Osteoblast (primary cell): ENCODE data around the gene IQUB. TPM values are rescaled to one million over a fixed set of nuclear protein-coding genes. Genes with fewer than 3 reads are reported as not detected.

ENCODE experiments used
- DNase-seq: peaks from one replicate; pipeline ENCODE4 v3.0.0; 2011; ENCODE audit warnings: low spot score, mixed read lengths; ENCODE audit not compliant: insufficient read length; ENCODE audit errors: missing footprints
- H2AFZ ChIP-seq: 2 replicates; pipeline ENCODE4 v1.6.0; 2011; ENCODE audit warnings: mild to moderate bottlenecking, low read length
- H3K27ac ChIP-seq: 2 replicates; pipeline ENCODE4 v1.5.1; 2011; ENCODE audit warnings: mild to moderate bottlenecking, low read depth, low read length, moderate library complexity
- H3K27me3 ChIP-seq: 2 replicates; pipeline ENCODE4 v1.6.0; 2012; ENCODE audit warnings: mild to moderate bottlenecking, control low read depth, inconsistent platforms, low read length, moderate library complexity; ENCODE audit not compliant: insufficient read depth
- H3K36me3 ChIP-seq: 2 replicates; pipeline ENCODE4 v1.5.1; 2011; ENCODE audit warnings: mild to moderate bottlenecking, low read length, control low read depth, moderate library complexity; ENCODE audit not compliant: insufficient read depth
- H3K4me1 ChIP-seq: 2 replicates; pipeline ENCODE4 v1.5.1; 2011; ENCODE audit warnings: mild to moderate bottlenecking, low read length, control low read depth, moderate library complexity; ENCODE audit not compliant: insufficient read depth
- H3K4me2 ChIP-seq: 2 replicates; pipeline ENCODE4 v1.6.0; 2011; ENCODE audit warnings: mild to moderate bottlenecking, low read length; ENCODE audit not compliant: insufficient read depth
- H3K4me3 ChIP-seq: fragments of 200-600 bp; sonication (generic); 3 replicates; pipeline ENCODE4 v1.5.1; 2012; ENCODE audit warnings: mild to moderate bottlenecking, low read length, inconsistent platforms; ENCODE audit not compliant: insufficient read depth
- H3K79me2 ChIP-seq: 2 replicates; pipeline ENCODE4 v1.6.0; 2012; ENCODE audit warnings: mild to moderate bottlenecking, low read length, control low read depth, inconsistent platforms; ENCODE audit not compliant: insufficient read depth
- H3K9me3 ChIP-seq: 2 replicates; pipeline ENCODE4 v1.5.1; 2011; ENCODE audit warnings: low read depth, low read length, control low read depth
- H4K20me1 ChIP-seq: 2 replicates; pipeline ENCODE4 v1.6.0; 2012; ENCODE audit warnings: mild to moderate bottlenecking, low read length, control low read depth; ENCODE audit not compliant: insufficient read depth
- CTCF ChIP-seq: IDR thresholded peaks from 2 replicates; pipeline ENCODE4 v1.5.1; 2011; ENCODE audit warnings: mild to moderate bottlenecking, low read depth, low read length, moderate library complexity; ENCODE audit errors: extremely low read depth
- total RNA-seq: library from RNA; depleted of rRNA; stranded (reverse); fragments of >200 nt; gene quantifications from 2 replicates; pipeline ENCODE4 v1.2.3, GENCODE V29; 2012

IQUB gene
- total RNA-seq, 1 donor: 0.72 TPM

GRCh38 chr7:123472750-123473445 is 61.5 kb downstream of the IQUB start:
- no peak overlapping the region for H3K27ac ChIP-seq

GRCh38 chr7:123472327-123472726 is 62.1 kb downstream of the IQUB start:
- H3K4me1 ChIP-seq: no peaks in the 10 kb centered on the region
- H3K9me3 ChIP-seq: no peaks in the 10 kb centered on the region
- H2AFZ ChIP-seq: no peak overlapping the region
- no peak overlapping the region for H3K4me2 ChIP-seq
- H3K27ac ChIP-seq: no peak overlapping the region
- H3K36me3 ChIP-seq: no peaks in the 10 kb centered on the region
- DNase-seq: no peak
- H4K20me1 ChIP-seq: no peaks in the 10 kb centered on the region
- H3K27me3 ChIP-seq: no peaks in the 10 kb centered on the region
- H3K4me3 ChIP-seq: no peak overlapping the region
- no peak for TF ChIP-seq CTCF
- no peaks in the 10 kb centered on the region for H3K79me2 ChIP-seq

More at GRCh38 chr7:123472750-123473445, 61.5 kb downstream of the IQUB start:
- Histone ChIP-seq H3K27me3 (no peaks in the 10 kb centered on the region), H3K4me2 (no peak overlapping the region), H3K79me2 (no peaks in the 10 kb centered on the region), H3K9me3 (no peaks in the 10 kb centered on the region), H3K36me3 (no peaks in the 10 kb centered on the region), H3K4me3 (no peak overlapping the region), H2AFZ (no peak overlapping the region), H4K20me1 (no peaks in the 10 kb centered on the region), H3K4me1 (no peaks in the 10 kb centered on the region)
- no peak for DNase-seq
- no peak for TF ChIP-seq CTCF

- no peaks in the 10 kb centered on the region for H3K9me3 ChIP-seq
- H3K4me2 ChIP-seq: no peak overlapping the region
- no peak for DNase-seq
- H2AFZ ChIP-seq: no peak overlapping the region
- no peak overlapping the region for H3K4me3 ChIP-seq
- H3K79me2 ChIP-seq: no peaks in the 10 kb centered on the region
- H3K36me3 ChIP-seq: no peaks in the 10 kb centered on the region
- no peaks in the 10 kb centered on the region for H4K20me1 ChIP-seq
- no peaks in the 10 kb centered on the region for H3K27me3 ChIP-seq
- no peak for TF ChIP-seq CTCF
- H3K4me1 ChIP-seq: no peaks in the 10 kb centered on the region
- H3K27ac ChIP-seq: no peak overlapping the region
These were observed 66.1 kb downstream of the IQUB start for GRCh38 chr7:123468303-123468702.

- no peaks in the 10 kb centered on the region for H3K9me3 ChIP-seq
- no peaks in the 10 kb centered on the region for H3K27me3 ChIP-seq
- DNase-seq: no peak
- H3K4me2 ChIP-seq: no peak overlapping the region
- H2AFZ ChIP-seq: no peak overlapping the region
- H4K20me1 ChIP-seq: no peaks in the 10 kb centered on the region
- no peak overlapping the region for H3K27ac ChIP-seq
- H3K79me2 ChIP-seq: no peaks in the 10 kb centered on the region
- TF ChIP-seq CTCF: no peak
- H3K4me1 ChIP-seq: no peaks in the 10 kb centered on the region
- H3K36me3 ChIP-seq: no peaks in the 10 kb centered on the region
- H3K4me3 ChIP-seq: no peak overlapping the region
These were observed 70.5 kb downstream of the IQUB start for GRCh38 chr7:123463890-123464289.
